ENCODE data around the gene CA5A. TPM values are rescaled to one million over a fixed set of nuclear protein-coding genes. Genes with fewer than 3 reads are reported as not detected.
"Not testable (repeated sequence)": the region's sequence is repeated elsewhere in the genome, so short reads cannot be mapped to it uniquely, and the experiment has no call there.

Gene CA5A
- total RNA-seq, 1 donor from 2014 or later, result 0.06 TPM

DNA sequence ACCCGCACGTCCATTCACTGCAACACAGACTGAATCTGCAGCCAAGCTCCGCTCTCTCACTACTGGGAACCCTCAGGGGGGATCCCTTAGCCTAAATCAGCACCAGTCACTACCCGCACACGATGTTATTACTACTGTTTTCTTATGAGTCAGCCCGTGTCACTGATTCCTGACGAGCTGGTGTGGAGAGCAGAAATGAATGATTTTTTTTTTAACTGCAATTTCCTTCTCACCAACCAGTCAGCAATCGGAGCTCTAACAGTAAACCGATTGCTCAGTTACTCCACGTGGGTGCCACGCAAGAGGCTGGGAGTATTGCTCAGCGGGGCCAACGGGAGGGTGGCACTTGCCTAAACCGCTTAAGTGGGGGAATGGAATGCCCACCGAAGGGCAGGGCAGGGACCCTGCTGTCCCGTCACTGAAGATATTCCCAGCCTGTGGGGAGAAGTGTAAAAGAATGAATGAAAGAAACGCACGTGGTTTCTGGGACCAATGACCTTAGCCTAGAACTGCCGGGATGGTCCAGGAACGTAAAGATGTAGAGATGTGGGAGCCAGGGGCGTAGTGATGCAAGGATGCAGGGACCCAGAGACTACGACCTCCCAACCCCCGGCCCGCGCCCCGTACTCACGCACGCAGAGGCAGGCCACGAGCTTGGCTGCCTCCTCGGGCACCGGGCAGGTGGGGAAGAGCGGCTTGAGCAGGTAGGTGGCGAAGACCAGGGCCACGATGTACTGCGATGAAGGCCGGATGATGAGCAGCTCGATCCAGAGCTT, 67.9 kb downstream of the CA5A start:
- DNase-seq; H3K27me3 ChIP-seq (ENCODE audit: low read depth); H3K36me3 ChIP-seq; H3K9me3 ChIP-seq; intact Hi-C loops (cut with DNase I): not testable (repeated sequence)
- ATAC-seq, result peak; percentile 43 to 49
- Histone ChIP-seq H3K27ac (peak overlapping the region; percentile 60), H3K4me3 (peak overlapping the region; percentile 62), H3K4me1 (peaks cover 43% of the 10 kb centered on the region)

DNA sequence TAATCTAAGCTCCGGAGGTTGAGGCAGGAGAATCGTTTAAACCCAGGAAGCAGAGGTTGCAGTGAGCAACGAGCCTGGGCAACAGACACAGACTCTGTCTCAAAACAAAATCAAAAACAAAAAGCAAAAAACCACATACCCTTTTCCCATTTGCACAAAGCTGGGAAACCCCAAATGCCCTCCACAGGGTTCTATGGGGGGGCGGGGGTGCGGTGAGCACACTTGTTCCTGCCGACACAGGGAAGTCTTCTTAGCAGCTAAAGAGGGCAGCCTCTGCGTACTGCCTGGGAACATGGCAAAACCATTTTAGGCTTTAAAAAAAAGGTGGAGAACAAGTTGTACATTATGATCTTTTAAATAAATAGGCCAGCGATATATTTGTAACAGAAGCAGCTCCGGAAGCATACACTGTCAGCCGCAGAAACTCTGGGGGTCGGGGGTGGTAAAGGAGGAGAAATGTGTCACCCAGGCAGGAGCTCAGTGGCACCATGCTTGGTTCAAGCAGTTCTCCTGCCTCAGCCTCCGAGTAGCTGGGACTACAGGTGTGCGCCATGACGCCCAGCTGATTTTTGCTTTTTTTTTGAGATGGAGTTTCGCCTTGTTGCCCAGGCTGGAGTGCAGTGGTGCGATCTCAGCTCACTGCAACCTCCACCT, 70.3 kb downstream of the CA5A start:
- H3K4me1 ChIP-seq, result peaks cover 29% of the 10 kb centered on the region
- ATAC-seq; intact Hi-C loops (cut with DNase I); DNase-seq; H3K36me3 ChIP-seq; H3K27ac ChIP-seq; H3K9me3 ChIP-seq; H3K27me3 ChIP-seq (ENCODE audit: low read depth): not testable (repeated sequence)
- H3K4me3 ChIP-seq, result peak overlapping the region; percentile 3

DNA sequence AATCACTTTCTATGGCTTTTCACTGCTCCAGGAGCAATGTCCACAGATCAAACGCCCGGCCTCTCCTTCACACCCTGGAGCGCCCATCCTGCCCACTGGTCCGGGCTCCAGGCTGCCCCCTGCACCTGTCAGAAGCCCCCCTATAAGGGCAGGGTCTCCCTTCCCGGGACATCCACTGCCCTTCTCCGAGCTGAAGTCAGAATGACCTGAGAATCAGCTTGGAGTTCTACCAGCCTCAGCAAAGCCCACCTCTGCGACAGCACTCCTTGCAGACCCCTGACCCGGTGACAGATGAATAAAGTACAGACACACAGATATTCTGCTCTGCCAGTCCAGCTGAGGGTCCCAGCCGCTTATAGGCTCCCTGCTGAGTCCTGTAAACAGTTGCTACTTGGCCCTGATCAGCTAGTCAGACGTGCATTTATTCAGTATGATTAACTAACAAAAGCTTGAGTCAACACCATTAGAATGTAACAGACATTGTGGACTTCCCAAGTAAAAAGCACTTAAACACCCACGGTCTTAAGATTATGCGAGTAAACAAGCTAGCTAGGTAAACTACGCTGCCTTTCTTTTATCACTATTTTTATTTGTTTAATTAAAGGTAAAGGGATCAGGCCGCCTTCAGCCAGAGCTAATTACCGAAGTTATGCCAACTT, 71.9 kb downstream of the CA5A start:
- TF ChIP-seq, protein P1, sequence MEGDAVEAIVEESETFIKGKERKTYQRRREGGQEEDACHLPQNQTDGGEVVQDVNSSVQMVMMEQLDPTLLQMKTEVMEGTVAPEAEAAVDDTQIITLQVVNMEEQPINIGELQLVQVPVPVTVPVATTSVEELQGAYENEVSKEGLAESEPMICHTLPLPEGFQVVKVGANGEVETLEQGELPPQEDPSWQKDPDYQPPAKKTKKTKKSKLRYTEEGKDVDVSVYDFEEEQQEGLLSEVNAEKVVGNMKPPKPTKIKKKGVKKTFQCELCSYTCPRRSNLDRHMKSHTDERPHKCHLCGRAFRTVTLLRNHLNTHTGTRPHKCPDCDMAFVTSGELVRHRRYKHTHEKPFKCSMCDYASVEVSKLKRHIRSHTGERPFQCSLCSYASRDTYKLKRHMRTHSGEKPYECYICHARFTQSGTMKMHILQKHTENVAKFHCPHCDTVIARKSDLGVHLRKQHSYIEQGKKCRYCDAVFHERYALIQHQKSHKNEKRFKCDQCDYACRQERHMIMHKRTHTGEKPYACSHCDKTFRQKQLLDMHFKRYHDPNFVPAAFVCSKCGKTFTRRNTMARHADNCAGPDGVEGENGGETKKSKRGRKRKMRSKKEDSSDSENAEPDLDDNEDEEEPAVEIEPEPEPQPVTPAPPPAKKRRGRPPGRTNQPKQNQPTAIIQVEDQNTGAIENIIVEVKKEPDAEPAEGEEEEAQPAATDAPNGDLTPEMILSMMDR (IDR thresholded peaks at IDR 0.05), result no peak
- Histone ChIP-seq H3K27me3 (ENCODE audit: low read depth) (no peaks in the 10 kb centered on the region), H3K4me3 (no peak overlapping the region), H3K36me3 (no peaks in the 10 kb centered on the region), H3K27ac (peak overlapping the region; percentile 18), H3K4me1 (peaks cover 24% of the 10 kb centered on the region), H3K9me3 (no peaks in the 10 kb centered on the region)
- DNase-seq (no peak), ATAC-seq (peak in 1 of 2 donors; percentile 10)
- intact Hi-C loops (cut with DNase I), result no loop called here

DNA sequence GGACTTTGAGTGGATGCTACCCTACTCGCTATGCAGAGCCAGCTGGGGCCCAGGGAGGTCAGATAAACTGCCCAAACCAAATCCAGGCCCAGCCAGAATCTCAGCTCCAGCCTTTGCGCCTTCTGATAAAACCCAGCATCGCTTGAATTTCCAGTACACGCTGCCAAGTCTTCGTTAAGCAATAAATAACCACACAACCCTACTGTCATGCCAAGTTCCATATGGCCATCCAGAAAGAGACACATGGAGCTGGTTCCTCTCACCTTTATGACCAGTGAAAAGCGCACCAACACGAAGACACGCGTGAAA, 73.0 kb downstream of the CA5A start:
- ATAC-seq; H3K27me3 ChIP-seq (ENCODE audit: low read depth); H3K4me3 ChIP-seq; H3K27ac ChIP-seq; H3K9me3 ChIP-seq; H3K36me3 ChIP-seq; DNase-seq; intact Hi-C loops (cut with DNase I): not testable (repeated sequence)
- peaks cover 19% of the 10 kb centered on the region for H3K4me1 ChIP-seq

DNA sequence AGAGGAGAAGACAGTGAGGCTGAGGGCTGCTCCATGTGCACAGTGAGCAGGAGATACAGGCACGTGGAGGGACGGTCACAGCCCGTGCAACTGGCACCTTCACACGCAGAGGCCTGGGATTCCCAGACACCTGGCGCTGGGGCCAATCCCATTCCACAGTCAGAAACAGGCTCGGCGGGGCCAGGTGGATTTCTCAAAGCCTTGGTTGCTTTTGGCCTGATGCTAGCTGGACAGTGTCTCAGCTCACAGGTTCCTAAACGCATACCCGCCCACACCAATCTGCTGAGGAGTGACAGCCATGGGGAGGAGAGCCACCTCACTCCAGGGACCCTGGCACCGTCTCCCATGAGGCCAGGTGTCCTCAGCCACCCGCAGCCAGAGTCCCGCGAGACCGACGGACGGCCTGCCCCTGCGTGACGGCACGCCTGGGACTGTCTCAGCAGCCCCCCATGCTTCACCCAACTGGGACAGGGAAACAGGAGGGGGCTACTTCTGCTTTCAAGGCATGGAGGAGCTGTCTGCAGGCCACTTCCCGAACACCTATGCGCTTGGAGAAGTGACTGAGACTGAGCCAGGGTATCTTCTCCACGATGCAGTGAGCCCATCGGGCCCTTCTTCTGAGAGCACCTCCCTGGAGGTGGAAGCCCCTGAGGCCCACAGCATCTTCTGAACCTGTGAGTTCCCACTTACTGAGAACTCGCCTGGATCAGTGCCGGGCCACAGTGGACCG, 73.6 kb downstream of the CA5A start:
- H3K27me3 ChIP-seq (ENCODE audit: low read depth); H3K9me3 ChIP-seq; H3K27ac ChIP-seq; DNase-seq; H3K4me3 ChIP-seq; intact Hi-C loops (cut with DNase I); H3K36me3 ChIP-seq; ATAC-seq: not testable (repeated sequence)
- peaks cover 13% of the 10 kb centered on the region for H3K4me1 ChIP-seq

DNA sequence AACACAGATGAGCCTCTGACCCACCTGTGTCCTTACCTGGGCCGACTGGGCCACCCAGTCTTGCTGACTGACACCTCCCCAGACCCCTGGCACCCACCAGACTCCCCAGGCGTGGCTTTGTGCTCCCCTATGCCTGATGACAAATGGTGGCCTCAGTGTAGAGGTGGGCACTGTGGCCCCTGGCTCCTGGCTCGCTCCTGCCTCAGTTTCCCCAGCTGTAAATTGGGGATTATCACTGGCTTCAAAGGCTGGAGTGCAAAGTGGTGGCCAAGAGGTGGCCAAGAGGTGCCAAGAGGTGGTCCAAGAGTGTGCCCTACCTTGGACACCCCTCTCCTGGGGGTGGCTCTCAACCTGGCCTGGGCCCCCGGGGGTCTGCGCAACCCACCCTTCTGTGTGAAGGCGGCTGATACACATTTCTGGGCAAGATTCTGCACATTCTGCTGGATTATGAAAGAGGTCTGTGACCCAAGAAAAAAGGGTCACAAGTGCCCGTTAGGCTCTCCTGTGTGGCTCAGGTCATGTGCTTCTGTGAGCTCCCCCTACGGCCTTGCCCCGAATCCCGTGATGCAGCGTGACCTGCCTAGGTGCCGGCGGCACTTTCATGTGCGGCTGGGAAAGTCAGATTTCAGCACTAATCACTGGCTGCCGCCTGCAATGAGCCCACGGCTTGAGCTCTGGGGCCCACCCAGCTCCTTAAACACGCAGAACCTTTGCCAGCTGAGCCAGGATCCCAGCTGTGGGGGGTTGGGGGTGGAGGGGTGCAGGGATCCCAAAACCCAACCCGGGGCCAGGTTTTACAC, 74.8 kb downstream of the CA5A start:
- H3K9me3 ChIP-seq; H3K36me3 ChIP-seq; DNase-seq; ATAC-seq; H3K27me3 ChIP-seq (ENCODE audit: low read depth); H3K4me1 ChIP-seq; H3K27ac ChIP-seq; intact Hi-C loops (cut with DNase I); H3K4me3 ChIP-seq: not testable (repeated sequence)

DNA sequence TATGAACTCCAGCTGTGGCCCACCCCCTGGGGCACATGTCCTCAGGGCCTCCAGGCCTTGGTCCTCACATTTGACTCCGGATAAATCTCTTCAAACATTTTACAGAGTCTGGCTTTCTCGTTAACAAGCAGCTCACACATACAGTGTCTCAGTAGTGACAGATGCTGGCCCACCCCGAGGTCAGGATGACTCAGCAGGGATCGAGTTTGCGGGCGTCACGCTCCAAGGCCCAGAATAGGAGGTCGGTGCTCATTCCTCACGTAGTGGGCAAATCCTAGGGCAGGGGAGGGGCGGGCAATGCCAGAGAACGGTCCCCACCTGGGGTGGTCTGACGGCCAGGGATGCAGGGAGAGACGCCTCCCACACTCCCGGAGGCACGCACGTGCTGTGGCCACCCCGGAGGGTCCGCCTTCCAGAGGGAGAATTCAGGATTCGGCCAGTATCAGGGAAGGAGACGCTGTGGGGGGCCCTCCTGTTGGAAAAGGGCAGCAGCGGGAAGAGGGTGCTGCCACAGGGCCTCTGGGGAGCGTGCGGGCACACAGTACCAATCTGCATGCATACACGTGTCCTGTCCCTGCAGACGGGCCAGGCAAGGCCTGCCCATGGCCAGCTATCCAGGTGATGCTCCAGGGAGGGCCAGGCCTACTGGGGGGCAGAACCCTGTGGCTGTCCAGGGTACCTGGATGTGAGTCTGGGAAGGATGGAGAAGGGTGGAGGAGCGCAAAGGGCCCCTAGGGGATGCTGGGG, 75.6 kb downstream of the CA5A start:
- H3K4me1 ChIP-seq, result peaks cover 14% of the 10 kb centered on the region
- no peaks in the 10 kb centered on the region for H3K27me3 ChIP-seq (ENCODE audit: low read depth)
- no peaks in the 10 kb centered on the region for H3K9me3 ChIP-seq
- H3K36me3 ChIP-seq, result no peaks in the 10 kb centered on the region
- no peak overlapping the region for H3K4me3 ChIP-seq
- TF ChIP-seq, protein P1 (IDR thresholded peaks at IDR 0.05), result no peak
- intact Hi-C loops (cut with DNase I), result no loop called here
- ATAC-seq (no peak), DNase-seq (no peak)
- H3K27ac ChIP-seq, result no peak overlapping the region

DNA sequence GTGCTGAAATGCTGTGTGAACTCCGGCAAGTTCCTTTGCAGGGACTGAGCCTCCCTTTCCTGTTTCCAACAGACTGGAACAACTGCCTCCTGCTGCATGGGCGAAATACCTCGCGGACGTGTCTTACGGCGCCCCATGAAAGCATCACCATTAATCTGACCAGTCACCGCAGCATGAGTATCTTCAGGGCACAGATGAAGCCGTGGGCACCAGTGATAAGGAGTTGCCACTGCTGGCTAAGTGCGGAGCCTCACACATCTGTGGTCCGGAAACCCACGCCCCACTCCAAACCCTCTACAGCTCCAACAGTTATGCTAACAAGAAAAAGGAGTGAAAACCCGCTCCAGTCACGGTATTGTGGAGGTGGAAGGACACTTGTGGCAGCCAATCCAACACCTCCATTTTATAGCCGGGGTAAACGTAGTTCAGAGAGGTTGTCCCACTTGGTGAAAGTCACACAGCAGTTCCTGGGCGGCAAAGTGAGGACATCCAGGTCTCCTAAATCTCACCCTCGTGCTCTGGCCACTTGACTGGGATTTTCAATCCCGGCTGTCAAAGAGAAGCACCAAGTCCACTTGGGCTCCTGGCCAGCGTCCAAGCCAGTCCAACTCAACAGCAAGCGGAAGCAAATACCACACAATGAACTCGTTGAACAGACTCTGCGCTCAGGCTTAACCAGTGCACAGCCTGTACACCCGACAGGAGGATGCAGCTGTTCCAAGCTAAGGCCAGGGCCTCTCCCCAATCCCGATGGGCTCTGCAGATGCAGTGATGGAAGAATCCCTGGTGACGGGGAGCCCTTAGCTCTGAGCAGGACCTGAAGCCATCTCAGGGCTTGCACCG, 78.0 kb downstream of the CA5A start:
- ATAC-seq, result peak; percentile 2 to 25
- H3K4me3 ChIP-seq; H3K36me3 ChIP-seq; H3K27ac ChIP-seq; H3K9me3 ChIP-seq; intact Hi-C loops (cut with DNase I); H3K27me3 ChIP-seq (ENCODE audit: low read depth): not testable (repeated sequence)
- peak; percentile 87 for DNase-seq
- H3K4me1 ChIP-seq, result peaks cover 26% of the 10 kb centered on the region
